Gastroesophageal sphincter (tissue), 3 donors: Measurements from ENCODE around the gene TPMT.

Source experiments
- POLR2A ChIP-seq, 2 donors: fragments of 450-650 bp; IDR thresholded peaks; one replicate each; pipeline ENCODE4 v1.6.1; 2017; ENCODE audit warnings: antibody characterized with exemption in 2 of 2, mild to moderate bottlenecking in 2 of 2, moderate library complexity in 1 of 2
- POLR2AphosphoS5 ChIP-seq: sonication (generic); formaldehyde crosslinking; IDR thresholded peaks from one replicate; pipeline ENCODE4 v1.6.1; 2017; ENCODE audit warnings: antibody characterized with exemption
- TF ChIP-seq, protein P1 (sequence below), 4 experiments: fragments of 200-600 bp in 2 of 4; fragments of 450-650 bp in 2 of 4; sonication (generic) in 1 of 4; IDR thresholded peaks; one replicate each; pipeline ENCODE4 v1.5.1; 2017 to 2019; ENCODE audit warnings: antibody characterized with exemption in 4 of 4, mild to moderate bottlenecking in 2 of 4, moderate library complexity in 2 of 4

DNA sequence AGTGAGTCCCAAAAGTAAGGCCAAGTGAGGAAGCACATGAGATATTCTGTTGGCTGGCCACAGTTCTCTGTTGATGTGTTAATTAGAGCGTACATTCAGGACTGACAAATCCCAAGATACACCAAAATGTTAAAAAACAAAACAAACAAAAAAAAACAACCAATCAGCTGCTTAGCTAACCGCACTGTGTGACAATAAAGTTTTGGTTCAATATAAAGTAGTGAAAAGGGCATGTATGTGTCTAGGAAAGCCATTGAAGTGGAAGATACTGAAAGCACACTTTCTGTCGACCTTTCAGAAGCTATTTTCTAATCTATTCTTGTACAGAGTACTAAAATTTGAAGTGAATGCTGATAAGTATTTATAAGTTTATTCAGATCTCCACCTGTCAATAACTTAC, 58.5 kb downstream of the TPMT start:
- TF ChIP-seq, protein P1, sequence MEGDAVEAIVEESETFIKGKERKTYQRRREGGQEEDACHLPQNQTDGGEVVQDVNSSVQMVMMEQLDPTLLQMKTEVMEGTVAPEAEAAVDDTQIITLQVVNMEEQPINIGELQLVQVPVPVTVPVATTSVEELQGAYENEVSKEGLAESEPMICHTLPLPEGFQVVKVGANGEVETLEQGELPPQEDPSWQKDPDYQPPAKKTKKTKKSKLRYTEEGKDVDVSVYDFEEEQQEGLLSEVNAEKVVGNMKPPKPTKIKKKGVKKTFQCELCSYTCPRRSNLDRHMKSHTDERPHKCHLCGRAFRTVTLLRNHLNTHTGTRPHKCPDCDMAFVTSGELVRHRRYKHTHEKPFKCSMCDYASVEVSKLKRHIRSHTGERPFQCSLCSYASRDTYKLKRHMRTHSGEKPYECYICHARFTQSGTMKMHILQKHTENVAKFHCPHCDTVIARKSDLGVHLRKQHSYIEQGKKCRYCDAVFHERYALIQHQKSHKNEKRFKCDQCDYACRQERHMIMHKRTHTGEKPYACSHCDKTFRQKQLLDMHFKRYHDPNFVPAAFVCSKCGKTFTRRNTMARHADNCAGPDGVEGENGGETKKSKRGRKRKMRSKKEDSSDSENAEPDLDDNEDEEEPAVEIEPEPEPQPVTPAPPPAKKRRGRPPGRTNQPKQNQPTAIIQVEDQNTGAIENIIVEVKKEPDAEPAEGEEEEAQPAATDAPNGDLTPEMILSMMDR (IDR thresholded peaks at IDR 0.05) = no peak
- no peak for TF ChIP-seq POLR2AphosphoS5
- no peak for TF ChIP-seq POLR2A (IDR thresholded peaks at IDR 0.05)
